Measurements from ENCODE around the gene MMRN1. TPM values are rescaled to one million over a fixed set of nuclear protein-coding genes. Genes with fewer than 3 reads are reported as not detected.

Gene MMRN1
- total and polyA plus RNA-seq, 2 of the 8 experiments (the other 6 are each of a cell fraction or from before 2014, with no cell fraction given): not detected

GRCh38 chr4:89929425-89930159 lies 34.9 kb downstream of the MMRN1 start (continued):
- TF ChIP-seq SIX5 (IDR thresholded peaks at IDR 0.05; ENCODE audit: low read depth, low read length) (no peak), KDM1A (IDR thresholded peaks at IDR 0.05; ENCODE audit: borderline replicate concordance, low read length) (no peak), EP300 (IDR thresholded peaks at IDR 0.05; ENCODE audit: borderline replicate concordance in 1 of 2, low read depth in 2 of 2, low read length in 2 of 2) (no peak), HDAC2 (IDR thresholded peaks at IDR 0.05; ENCODE audit: borderline replicate concordance in 1 of 2, low read depth in 2 of 2, low read length in 2 of 2) (no peak), E2F6 (IDR thresholded peaks at IDR 0.05) (no peak), RXRA (IDR thresholded peaks at IDR 0.05; ENCODE audit: insufficient read depth, low read depth, low read length) (no peak)
